GM06990 (cell line): ENCODE measurements around the gene ANKRD33B.

ENCODE experiments used
- DNase-seq: peaks from one replicate; pipeline ENCODE4 v3.0.0-alpha.2; 2011; ENCODE audit not compliant: insufficient read length; ENCODE audit errors: extremely low read depth
- H3K27me3 ChIP-seq: replicated peaks from 2 replicates; pipeline ENCODE4 v1.6.0; 2011; ENCODE audit warnings: low read length; ENCODE audit not compliant: control insufficient read depth, insufficient read depth
- H3K36me3 ChIP-seq: 2 replicates; pipeline ENCODE4 v1.5.1; 2011; ENCODE audit warnings: low read length; ENCODE audit not compliant: control insufficient read depth, insufficient read depth
- H3K4me3 ChIP-seq: replicated peaks from 2 replicates; pipeline ENCODE4 v1.5.1; 2011; ENCODE audit warnings: low read depth, mild to moderate bottlenecking, control low read depth, low read length
- CTCF ChIP-seq: IDR thresholded peaks from 2 replicates; pipeline ENCODE4 v1.5.1; 2011; ENCODE audit warnings: low read length, control low read depth, mild to moderate bottlenecking, inconsistent platforms; ENCODE audit not compliant: insufficient read depth, poor library complexity, severe bottlenecking

ANKRD33B gene

DNA sequence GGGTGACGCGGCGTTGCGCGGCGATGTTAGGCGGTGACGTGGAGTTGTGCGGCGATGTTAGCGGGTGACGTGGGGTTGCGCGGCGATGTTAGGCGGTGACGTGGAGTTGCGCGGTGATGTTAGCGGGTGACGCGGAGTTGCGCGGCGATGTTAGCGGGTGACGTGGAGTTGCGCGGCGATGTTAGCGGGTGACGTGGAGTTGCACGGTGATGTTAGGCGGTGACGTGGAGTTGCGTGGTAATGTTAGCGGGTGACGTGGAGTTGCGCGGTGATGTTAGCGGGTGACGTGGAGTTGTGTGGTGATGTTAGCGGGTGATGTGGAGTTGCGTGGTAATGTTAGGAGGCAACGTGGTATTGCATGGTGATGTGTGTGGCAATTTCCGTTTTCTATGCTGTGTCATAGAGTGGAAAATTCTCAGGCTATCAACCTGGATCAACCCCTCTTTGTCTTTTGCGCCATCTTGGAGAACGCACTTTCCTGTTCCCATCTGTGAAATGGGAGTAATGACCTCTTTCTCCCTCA is 76.0 kb downstream of the ANKRD33B start:
- DNase-seq, result no peak
- no peaks in the 10 kb centered on the region for H3K27me3 ChIP-seq
- H3K36me3 ChIP-seq, result peaks cover 14% of the 10 kb centered on the region
- no peak for TF ChIP-seq CTCF
- H3K4me3 ChIP-seq, result no peak overlapping the region

- DNase-seq, result no peak
- no peak for TF ChIP-seq CTCF
- Histone ChIP-seq H3K4me3 (no peak overlapping the region), H3K36me3 (peaks cover 14% of the 10 kb centered on the region), H3K27me3 (no peaks in the 10 kb centered on the region)
Measured at GRCh38 chr5:10642367-10642766, 78.5 kb downstream of the ANKRD33B start.

DNA sequence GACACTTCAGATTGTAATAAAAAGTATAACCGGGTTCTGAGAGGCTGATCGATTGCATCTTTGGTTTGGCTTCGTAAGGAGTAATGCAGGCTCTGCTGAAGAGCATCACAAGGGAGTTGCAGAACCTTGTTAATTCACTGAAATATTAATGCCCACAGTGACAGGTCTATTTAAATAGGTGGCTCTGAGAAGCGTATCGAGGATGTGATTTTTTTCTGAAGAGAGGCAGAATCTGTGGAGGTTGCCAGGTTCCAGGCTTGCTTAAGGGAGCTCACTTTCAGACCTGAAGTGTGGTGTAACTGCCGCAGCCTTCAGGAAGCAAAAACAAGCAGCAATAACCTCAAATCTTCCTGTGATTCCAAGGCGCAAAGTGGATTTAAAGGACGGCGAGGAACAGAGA is 80.3 kb downstream of the ANKRD33B start:
- DNase-seq, result no peak
- no peak overlapping the region for H3K4me3 ChIP-seq
- no peaks in the 10 kb centered on the region for H3K27me3 ChIP-seq
- peaks cover 14% of the 10 kb centered on the region for H3K36me3 ChIP-seq
- no peak for TF ChIP-seq CTCF

- TF ChIP-seq CTCF, result no peak
- DNase-seq, result no peak
- H3K27me3 ChIP-seq, result no peaks in the 10 kb centered on the region
- H3K36me3 ChIP-seq, result peaks cover 13% of the 10 kb centered on the region
- no peak overlapping the region for H3K4me3 ChIP-seq
Measured at GRCh38 chr5:10645146-10645545, 81.3 kb downstream of the ANKRD33B start.

DNA sequence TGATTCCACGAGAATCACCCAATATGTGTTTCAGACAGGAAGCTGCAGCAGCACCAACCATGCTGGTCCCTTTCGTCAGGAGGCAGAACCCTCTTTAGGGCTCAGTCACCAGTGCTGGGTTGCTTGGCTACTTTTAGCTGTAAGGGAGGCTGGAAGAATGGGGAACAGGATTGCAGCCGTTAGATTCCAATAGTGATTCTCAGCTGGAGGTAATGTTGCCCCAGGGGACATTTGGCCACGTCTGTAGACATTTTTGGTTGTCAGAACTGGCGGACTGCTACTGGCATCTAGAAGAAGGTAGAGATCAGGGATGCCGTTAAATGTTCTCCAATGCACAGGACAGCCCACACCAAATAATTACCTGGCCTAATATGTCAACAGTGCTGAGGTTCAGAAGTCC is 81.8 kb downstream of the ANKRD33B start:
- TF ChIP-seq CTCF, result no peak
- Histone ChIP-seq H3K4me3 (no peak overlapping the region), H3K36me3 (peaks cover 13% of the 10 kb centered on the region), H3K27me3 (no peaks in the 10 kb centered on the region)
- no peak for DNase-seq

DNA sequence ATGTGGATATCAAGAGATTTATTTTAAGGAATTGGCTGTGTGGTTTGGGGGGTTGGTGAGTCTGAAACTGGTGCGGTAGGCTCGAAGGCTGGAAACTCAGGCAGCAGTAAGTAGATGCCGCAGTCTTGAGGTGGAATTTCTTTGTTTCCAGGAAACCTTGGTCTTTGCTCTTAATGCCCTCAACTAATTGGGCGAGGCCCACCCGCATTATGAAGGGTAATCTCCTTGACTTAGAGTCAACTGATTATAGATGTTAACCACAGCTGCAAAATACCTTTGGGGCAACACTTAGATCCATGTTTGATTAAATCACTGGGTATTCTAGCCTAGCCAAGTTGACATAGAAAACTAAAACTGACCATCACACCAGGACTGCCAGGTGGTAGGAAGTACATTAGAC is 83.8 kb downstream of the ANKRD33B start:
- Histone ChIP-seq H3K36me3 (peaks cover 24% of the 10 kb centered on the region), H3K4me3 (no peak overlapping the region), H3K27me3 (no peaks in the 10 kb centered on the region)
- TF ChIP-seq CTCF, result no peak
- no peak for DNase-seq
